SHP77 treated with DMSO at 0.1 percent for 48 hours (cell line): ENCODE measurements around the gene RNF113B.

Source experiments
- DNase-seq: peaks from one replicate; lab custom pipeline; 2025; lab: John Stamatoyannopoulos, UW

The RNF113B gene

GRCh38 chr13:98173431-98174152 lies 3.5 kb downstream of the RNF113B start:
- DNase-seq = no peak

DNA sequence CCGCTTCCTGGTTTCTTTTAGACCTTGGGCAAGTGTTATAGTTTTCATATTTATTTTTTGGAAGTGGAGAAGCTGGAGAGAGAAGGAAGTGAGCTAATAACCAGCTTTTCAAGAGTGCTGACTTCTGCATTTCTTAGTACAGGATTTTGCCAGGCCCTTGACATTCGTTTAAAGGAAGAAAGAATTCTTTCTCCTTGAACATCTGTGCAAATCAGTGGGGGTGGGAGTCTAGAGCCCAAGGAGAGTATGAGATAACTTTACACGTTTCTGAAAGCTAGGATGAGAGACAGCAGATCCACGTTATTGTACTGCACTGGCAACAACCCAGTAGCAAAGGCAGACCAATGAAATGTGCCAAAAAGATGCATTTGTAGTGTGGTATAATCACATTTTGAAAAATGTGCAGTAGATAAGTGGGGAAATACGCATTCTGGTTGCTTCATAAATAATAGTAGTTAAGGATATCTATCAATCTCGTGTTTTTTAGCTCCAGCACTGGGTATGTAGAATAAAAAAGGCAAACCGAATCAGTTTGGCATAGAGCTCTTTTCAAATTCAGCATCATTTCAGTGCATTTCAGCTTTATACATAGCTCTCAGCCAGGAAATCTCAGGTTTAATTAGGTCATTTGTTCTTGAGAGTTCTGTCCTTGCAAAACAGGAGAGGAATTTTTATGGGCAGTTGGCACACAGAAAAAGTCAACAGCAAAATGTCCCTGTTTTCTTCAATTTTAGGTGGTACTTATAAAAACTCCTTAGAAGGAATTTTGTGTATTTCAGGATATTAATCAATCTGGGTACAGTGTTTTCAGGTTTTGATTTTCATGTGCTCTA lies 4.3 kb downstream of the RNF113B start:
- no peak for DNase-seq

- no peak for DNase-seq
These were observed 5.0 kb downstream of the RNF113B start for GRCh38 chr13:98171900-98172589.

DNA sequence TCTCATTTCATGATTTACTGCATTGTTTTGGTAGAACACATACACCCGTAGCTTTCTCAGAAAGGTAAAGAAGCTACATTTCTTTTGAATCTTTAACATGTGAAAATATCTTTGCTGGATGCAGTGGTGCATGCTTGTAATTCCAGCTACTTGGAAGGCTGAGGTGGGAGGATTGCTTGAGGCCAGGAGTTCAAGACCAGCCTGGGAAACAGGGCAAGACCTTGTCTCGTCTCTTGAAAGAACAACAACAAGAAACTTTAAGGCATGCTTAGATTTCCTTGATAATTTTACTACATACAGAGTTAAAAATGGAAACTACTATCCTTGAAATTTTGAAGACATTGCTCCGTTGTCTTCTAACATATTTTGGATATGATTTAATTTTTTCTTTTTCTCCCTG lies 7.7 kb downstream of the RNF113B start:
- no peak for DNase-seq

DNA sequence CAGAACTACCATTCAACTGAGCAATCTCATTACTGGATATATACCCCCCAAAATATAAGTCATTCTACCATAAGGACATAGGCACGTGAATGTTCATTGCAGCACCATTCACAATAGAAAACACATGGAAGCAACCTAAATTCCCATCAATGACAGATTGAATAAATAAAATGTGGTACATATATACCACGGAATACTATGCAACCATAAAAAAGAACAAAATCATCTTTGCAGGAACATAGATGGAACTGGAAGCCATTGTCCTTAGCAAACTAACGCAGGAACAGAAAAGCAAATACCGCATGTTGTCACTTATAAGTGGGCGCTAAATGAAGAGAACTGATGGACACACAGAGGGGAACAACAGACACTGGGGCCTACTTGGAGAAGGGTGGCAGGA lies 14.1 kb downstream of the RNF113B start:
- no peak for DNase-seq

DNA sequence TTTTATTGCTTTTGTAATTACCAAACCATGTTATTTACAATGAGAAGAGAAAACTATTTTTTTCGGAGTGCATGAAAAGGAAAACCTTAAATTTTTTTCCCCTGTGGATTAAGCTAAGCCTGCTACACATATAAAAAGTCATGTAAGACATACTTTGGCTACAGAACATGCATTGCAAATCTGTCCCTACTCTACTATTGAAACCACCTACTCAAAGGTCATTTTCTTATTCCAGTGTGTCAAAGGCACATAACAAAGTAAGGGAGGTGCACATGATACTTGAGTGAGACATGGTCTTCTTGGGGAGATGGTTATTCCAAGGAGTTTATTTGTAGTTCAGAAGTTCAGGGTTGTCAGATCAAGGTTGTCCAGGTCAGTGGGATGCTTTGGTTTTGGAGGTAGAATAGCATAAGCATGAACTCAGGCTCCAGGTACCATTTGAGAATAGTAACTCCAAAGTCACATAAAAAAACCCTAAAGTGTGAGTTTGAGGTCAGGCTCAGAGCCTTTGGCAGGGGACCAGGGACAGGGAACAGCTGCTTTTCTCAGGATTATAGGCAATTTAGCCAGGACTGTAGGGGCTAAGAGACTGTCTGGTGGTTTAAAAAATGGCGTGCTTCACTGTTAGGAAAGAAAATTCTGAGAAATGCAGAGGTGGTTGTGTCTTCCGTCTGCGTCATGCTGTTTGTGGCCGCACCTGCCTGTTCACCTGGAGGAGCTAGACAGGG lies 18.7 kb downstream of the RNF113B start:
- DNase-seq = no peak

DNA sequence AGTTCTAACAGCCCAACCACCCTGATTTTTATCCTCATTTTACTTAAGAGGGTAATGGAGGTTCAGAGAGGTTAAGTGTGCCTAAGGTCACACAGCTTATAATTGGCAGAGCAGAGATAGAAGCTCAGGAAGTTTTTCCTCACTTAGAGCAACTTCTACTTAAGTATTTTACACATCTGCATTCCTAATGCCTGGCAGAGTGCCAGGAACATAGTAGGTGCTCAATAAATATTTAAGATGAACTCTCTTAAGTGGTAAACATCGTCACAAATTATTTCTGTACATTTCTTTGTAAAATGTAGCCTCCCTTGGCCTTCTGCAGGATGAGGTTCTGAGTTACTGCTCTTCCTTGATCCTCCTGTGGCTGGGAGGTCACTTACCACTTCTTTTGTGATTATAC lies 19.5 kb downstream of the RNF113B start:
- DNase-seq = no peak

GRCh38 chr13:98157188-98157587 lies 19.9 kb downstream of the RNF113B start:
- DNase-seq = no peak

GRCh38 chr13:98156259-98156658 lies 20.8 kb downstream of the RNF113B start:
- no peak for DNase-seq

DNA sequence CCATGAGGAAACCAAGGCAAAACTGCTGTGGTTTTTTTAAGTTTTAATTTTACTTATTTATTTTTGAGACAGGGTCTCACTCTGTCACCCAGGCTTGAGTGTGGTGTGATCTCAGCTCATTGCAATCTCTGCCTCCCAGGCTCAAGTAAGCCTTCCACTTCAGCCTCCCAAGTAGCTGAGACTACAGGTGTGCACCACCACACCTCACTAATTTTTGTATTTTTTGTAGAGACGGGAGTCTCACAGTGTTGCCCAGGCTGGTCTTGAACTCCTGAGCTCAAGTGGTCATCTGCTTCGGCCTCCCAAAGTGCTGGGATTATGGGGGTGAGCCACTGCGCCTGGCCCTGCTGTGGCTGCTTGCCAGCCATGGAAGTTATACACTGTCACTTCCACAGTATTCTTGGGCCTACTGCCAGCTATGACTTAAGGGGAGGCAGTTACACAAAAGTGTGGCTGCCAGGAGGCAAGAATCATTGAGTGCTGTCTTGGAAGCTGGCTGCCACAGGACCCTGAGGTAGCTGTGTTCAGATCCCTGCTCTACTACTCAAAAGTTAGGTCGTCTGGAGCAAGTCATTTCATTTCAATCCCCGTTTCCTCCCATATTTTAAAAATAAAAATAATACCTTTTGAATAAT lies 21.5 kb downstream of the RNF113B start:
- DNase-seq = no peak

DNA sequence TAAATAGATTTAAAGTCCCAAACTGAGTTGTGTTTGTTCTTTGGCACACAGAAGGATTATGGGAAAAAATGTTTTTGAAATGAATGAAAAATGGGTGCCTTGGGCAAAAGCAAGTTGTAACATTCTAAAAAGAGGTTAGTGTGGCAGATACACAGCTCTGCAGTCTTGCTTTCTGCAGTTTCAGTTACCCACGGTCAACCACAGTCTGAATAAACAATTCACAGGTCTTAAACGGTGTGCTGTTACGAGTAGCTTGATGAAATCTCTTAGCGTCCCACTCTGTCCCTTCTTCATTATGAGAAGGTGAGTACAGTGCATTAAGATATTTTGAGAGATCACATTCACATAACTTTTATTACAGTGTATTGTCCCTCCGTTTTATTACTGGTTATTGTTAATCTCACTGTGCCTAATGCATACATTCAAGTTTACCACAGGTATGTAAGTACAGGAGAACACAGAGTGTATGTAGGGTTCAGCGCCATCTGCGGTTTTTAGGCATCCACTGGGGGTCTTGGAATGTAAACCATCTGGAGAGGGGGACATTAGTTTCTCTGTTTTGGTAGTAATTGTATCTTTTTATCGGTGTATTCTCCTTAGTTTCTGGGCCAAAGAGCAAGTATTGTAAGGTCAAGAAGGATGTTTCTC lies 26.1 kb downstream of the RNF113B start:
- DNase-seq = no peak

- DNase-seq = no peak
These were observed 29.5 kb downstream of the RNF113B start for GRCh38 chr13:98147521-98147920.

DNA sequence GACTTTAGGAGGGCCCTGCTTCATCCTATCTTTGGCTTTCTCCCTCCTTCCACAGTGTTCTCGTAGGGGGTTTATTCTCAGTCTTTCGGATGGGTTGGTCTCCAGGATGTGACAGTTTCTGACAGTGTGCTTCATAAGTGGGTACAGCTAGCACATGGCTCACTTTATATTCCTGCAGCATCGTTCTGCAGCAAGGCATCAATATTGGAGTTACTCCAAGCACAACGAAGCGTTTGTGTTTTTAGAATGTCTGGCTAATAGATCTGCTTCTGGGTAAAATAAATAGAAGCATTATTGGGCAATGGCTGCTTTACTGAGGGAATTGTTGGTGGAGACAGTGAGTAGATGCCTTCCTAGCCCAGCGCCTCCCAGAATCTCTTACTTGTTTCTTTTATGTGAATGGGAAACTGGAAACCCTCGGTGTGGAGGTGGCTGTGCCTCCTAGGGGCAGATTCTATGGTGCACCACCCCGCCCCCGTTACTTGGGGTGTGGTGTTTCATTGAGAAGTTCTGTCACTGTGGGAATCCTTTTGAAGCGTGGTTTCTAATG lies 32.2 kb downstream of the RNF113B start:
- DNase-seq = peak; percentile 61

GRCh38 chr13:98144027-98144741 lies 32.9 kb downstream of the RNF113B start:
- no peak for DNase-seq

GRCh38 chr13:98143601-98144026 lies 33.5 kb downstream of the RNF113B start:
- no peak for DNase-seq

DNA sequence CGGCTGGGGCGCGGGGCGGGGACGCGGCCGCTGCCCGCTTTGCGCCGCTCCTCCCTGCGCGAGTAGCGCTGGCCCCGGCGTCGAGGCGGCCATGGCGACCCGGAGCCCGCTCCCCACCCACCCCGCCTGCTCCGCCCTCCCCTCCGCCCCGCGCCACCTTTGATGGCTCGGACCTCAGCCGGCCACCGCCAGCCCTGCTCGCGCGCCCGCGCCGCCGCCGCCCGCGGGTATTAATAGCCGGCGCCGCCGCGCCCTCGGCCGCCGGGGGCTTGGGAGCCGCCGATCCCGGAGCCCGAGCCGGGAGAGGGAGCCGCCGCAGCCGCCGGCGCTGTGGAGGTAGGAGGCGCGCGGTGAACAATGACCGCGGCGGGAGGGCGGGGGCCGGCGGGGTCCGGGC lies 33.9 kb downstream of the RNF113B start:
- no peak for DNase-seq

GRCh38 chr13:98142380-98143156 lies 34.5 kb downstream of the RNF113B start, which contains the start of gene FARP1:
FARP1 (plus strand) TSS chr13:98143094; CDS start chr13:98213243, 70,149 bp downstream.
- peak; percentile 87 for DNase-seq

DNA sequence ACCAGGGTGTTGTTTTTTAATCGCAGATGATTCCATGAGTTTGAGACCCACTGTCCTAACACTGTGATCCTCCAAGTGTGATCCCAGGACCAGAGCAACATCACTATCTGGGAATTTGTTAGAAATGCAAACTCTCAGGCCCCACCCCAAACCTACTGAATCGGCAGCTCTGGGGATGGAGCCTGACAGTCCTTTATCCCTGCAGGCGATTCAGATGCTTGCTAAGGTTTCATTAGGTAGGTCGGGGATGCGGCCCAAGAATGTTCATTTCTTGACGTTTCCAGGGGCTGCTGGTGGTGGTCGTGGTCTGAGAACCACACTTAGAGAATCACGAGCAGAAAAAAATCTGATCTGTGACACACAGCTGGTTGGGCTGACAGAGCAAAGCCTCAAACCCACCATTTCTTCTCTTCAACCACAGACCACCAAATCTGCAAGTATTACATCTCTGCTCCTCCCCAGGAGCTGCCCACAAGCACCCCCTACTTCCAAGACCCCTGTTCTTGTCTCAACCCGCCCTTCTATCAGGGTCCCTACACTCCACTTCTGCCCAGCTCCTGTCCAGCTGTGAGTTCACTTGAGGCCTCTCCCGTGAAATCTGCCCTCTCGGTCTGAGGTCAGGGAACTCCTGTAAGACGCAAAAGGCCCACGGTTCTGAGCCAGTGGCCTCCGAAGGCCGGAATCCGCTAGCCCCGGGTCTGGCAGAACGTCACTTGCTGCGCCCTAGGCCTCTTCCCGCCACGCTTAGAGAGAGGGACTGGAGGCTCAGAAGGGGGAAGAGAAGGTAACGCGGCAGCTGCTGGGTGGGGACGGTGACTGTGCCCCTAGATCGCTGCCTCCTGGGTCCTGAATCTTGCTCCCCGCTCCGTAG lies 35.3 kb downstream of the RNF113B start:
- DNase-seq = no peak
